ENCODE data around the gene OGT.

DNA sequence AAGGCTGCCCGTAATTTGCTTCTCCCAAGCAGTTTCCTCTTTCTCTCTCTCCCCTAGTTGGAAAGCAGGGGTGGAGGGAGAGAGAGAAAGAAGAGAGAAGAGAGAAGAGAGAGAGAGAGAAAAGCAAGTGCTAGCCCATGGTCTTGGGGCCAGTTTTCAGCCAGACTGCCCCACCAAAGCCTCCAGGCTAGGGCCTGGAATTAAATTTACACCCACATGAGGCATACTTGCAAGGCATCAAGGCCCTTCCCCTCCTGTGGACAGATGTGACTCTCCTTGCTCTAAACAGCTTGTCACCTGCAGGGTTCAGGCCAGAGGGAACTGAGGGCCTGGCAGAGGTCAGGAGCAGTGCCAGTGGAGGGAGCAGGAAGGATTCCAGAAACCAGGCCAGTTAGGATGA lies 87.1 kb downstream of the OGT start:
- TF ChIP-seq ZBTB17 (tag by site-specific recombination; IDR thresholded peaks at IDR 0.05), result no peak
- TF ChIP-seq, protein P1, sequence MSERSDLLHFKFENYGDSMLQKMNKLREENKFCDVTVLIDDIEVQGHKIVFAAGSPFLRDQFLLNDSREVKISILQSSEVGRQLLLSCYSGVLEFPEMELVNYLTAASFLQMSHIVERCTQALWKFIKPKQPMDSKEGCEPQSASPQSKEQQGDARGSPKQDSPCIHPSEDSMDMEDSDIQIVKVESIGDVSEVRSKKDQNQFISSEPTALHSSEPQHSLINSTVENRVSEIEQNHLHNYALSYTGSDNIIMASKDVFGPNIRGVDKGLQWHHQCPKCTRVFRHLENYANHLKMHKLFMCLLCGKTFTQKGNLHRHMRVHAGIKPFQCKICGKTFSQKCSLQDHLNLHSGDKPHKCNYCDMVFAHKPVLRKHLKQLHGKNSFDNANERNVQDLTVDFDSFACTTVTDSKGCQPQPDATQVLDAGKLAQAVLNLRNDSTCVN (tag by site-specific recombination; optimal IDR thresholded peaks at IDR 0.05), result no peak

Data from HEK293 (cell line).